ENCODE measurements around the gene CD200R1L. TPM values are rescaled to one million over a fixed set of nuclear protein-coding genes. Genes with fewer than 3 reads are reported as not detected.

CD200R1L gene
- total and polyA plus RNA-seq, 9 of the 15 experiments (the other 6 are each of a cell fraction or from before 2014, with no cell fraction given) = not detected

GRCh38 chr3:112770032-112770626 lies 76.5 kb downstream of the CD200R1L start (continued):
- TF ChIP-seq CREB3L1 (IDR thresholded peaks at IDR 0.05; ENCODE audit: borderline replicate concordance, low read depth) (no peak), NR1H2 (CRISPR knock-in tag; IDR thresholded peaks at IDR 0.05) (no peak), ETV6 (IDR thresholded peaks at IDR 0.05; ENCODE audit: borderline replicate concordance in 1 of 2, low read depth in 2 of 2, low read length in 1 of 2) (no peak), ETV6 (CRISPR knock-in tag; IDR thresholded peaks at IDR 0.05; ENCODE audit: borderline replicate concordance) (no peak), MYC (IDR thresholded peaks at IDR 0.05; ENCODE audit: low read depth, low read length) (no peak), MYC (CRISPR knock-in tag; IDR thresholded peaks at IDR 0.05; ENCODE audit: borderline replicate concordance, low read depth) (no peak), PPARD (CRISPR knock-in tag; IDR thresholded peaks at IDR 0.05) (no peak), PML (IDR thresholded peaks at IDR 0.05; ENCODE audit: low read length) (no peak), RBFOX2 (IDR thresholded peaks at IDR 0.05; ENCODE audit: low read depth, low read length) (no peak), KLF16 (IDR thresholded peaks at IDR 0.05) (no peak), DEAF1 (CRISPR knock-in tag; IDR thresholded peaks at IDR 0.05) (no peak), NFE2 (IDR thresholded peaks at IDR 0.05; ENCODE audit: low read depth) (peak; percentile 67; the same call in 1 of the 2 replicates), PRDM10 (IDR thresholded peaks at IDR 0.05; ENCODE audit: partially characterized antibody) (no peak), MIER1 (IDR thresholded peaks at IDR 0.05; ENCODE audit: low read depth) (no peak), MAFK (IDR thresholded peaks at IDR 0.05; ENCODE audit: low read length) (peak; percentile 68), ZC3H11A (IDR thresholded peaks at IDR 0.05; ENCODE audit: low read depth, low read length) (no peak)
- TF ChIP-seq, protein P1, sequence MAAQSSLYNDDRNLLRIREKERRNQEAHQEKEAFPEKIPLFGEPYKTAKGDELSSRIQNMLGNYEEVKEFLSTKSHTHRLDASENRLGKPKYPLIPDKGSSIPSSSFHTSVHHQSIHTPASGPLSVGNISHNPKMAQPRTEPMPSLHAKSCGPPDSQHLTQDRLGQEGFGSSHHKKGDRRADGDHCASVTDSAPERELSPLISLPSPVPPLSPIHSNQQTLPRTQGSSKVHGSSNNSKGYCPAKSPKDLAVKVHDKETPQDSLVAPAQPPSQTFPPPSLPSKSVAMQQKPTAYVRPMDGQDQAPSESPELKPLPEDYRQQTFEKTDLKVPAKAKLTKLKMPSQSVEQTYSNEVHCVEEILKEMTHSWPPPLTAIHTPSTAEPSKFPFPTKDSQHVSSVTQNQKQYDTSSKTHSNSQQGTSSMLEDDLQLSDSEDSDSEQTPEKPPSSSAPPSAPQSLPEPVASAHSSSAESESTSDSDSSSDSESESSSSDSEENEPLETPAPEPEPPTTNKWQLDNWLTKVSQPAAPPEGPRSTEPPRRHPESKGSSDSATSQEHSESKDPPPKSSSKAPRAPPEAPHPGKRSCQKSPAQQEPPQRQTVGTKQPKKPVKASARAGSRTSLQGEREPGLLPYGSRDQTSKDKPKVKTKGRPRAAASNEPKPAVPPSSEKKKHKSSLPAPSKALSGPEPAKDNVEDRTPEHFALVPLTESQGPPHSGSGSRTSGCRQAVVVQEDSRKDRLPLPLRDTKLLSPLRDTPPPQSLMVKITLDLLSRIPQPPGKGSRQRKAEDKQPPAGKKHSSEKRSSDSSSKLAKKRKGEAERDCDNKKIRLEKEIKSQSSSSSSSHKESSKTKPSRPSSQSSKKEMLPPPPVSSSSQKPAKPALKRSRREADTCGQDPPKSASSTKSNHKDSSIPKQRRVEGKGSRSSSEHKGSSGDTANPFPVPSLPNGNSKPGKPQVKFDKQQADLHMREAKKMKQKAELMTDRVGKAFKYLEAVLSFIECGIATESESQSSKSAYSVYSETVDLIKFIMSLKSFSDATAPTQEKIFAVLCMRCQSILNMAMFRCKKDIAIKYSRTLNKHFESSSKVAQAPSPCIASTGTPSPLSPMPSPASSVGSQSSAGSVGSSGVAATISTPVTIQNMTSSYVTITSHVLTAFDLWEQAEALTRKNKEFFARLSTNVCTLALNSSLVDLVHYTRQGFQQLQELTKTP (IDR thresholded peaks at IDR 0.05; ENCODE audit: low read depth in 1 of 2, partially characterized antibody in 2 of 2) = no peak
